OCI-LY1 (cell line): Measurements from ENCODE around the gene PTPRJ.

Source experiments
- H2AFZ ChIP-seq: fragments of 200-600 bp; sonication (generic), shearing (Covaris generic); 2 replicates; pipeline ENCODE4 v1.6.0; 2014; ENCODE audit warnings: antibody characterized with exemption, mild to moderate bottlenecking, low read length
- H3F3A ChIP-seq: fragments of 200-600 bp; sonication (generic), shearing (Covaris generic); 2 replicates; pipeline ENCODE4 v1.6.0; 2014; ENCODE audit warnings: mild to moderate bottlenecking, antibody characterized with exemption, low read length, moderate library complexity; ENCODE audit not compliant: insufficient read depth
- H3K27ac ChIP-seq: fragments of 200-600 bp; sonication (generic); 2 replicates; pipeline ENCODE4 v1.5.1; 2014; ENCODE audit warnings: low read length, mixed run types, mild to moderate bottlenecking, low read depth; ENCODE audit not compliant: poor library complexity, severe bottlenecking
- H3K27me3 ChIP-seq: fragments of 200-600 bp; sonication (generic); 2 replicates; pipeline ENCODE4 v1.6.0; 2014; ENCODE audit warnings: antibody characterized with exemption, mild to moderate bottlenecking, low read length, moderate library complexity; ENCODE audit not compliant: insufficient read depth
- H3K36me3 ChIP-seq: fragments of 200-600 bp; sonication (generic); 2 replicates; pipeline ENCODE4 v1.6.1; 2014; ENCODE audit warnings: mild to moderate bottlenecking, antibody characterized with exemption, low read length, moderate library complexity, mixed read lengths; ENCODE audit not compliant: insufficient read depth
- H3K4me1 ChIP-seq: fragments of 200-600 bp; sonication (generic); 2 replicates; pipeline ENCODE4 v1.5.1; 2014; ENCODE audit warnings: mild to moderate bottlenecking, low read length, moderate library complexity; ENCODE audit not compliant: insufficient read depth, severe bottlenecking
- H3K4me2 ChIP-seq: fragments of 200-600 bp; sonication (generic), shearing (Covaris generic); 2 replicates; pipeline ENCODE4 v1.6.1; 2014; ENCODE audit warnings: low read length
- H3K4me3 ChIP-seq: fragments of 200-600 bp; sonication (generic); 2 replicates; pipeline ENCODE4 v1.5.1; 2014; ENCODE audit warnings: low read length, low read depth, mild to moderate bottlenecking, mixed read lengths; ENCODE audit not compliant: poor library complexity, severe bottlenecking
- H3K79me2 ChIP-seq: fragments of 200-600 bp; shearing (Covaris generic); 2 replicates; pipeline ENCODE4 v1.6.1; 2016; ENCODE audit warnings: mixed run types, low read length, mixed read lengths; ENCODE audit not compliant: insufficient read depth
- H3K9ac ChIP-seq: fragments of 200-600 bp; sonication (generic), shearing (Covaris generic); 2 replicates; pipeline ENCODE4 v1.6.1; 2014; ENCODE audit warnings: mild to moderate bottlenecking, low read length, mixed read lengths
- H3K9me2 ChIP-seq: fragments of 200-600 bp; sonication (generic), shearing (Covaris generic); 2 replicates; pipeline ENCODE4 v1.6.1; 2014; ENCODE audit warnings: low read depth, mild to moderate bottlenecking, low read length, mixed read lengths
- H3K9me3 ChIP-seq: fragments of 200-600 bp; shearing (Covaris generic); 2 replicates; pipeline ENCODE4 v1.6.1; 2014; ENCODE audit warnings: low read length, mixed read lengths
- H4K20me1 ChIP-seq: fragments of 200-600 bp; sonication (generic), shearing (Covaris generic); 2 replicates; pipeline ENCODE4 v1.6.0; 2016; ENCODE audit warnings: mild to moderate bottlenecking, low read length; ENCODE audit not compliant: insufficient read depth
- CTCF ChIP-seq: fragments of 200-600 bp; sonication (generic), shearing (Covaris generic); IDR thresholded peaks from 2 replicates; pipeline ENCODE4 v1.5.1; 2017; ENCODE audit warnings: mild to moderate bottlenecking, antibody characterized with exemption, low read length, moderate library complexity, mixed read lengths
- EZH2 ChIP-seq: fragments of 200-600 bp; sonication (generic), shearing (Covaris generic); IDR thresholded peaks from 2 replicates; pipeline ENCODE4 v1.8.0; 2017; ENCODE audit warnings: borderline replicate concordance, mixed run types, mild to moderate bottlenecking, antibody characterized with exemption, low read length, moderate library complexity, mixed read lengths

Gene PTPRJ

GRCh38 chr11:47938791-47939560 is 41.4 kb upstream of the PTPRJ start:
- peaks cover 75% of the 10 kb centered on the region for H3K4me1 ChIP-seq
- no peaks in the 10 kb centered on the region for H3K36me3 ChIP-seq
- peak overlapping the region; percentile 70 for H3K27ac ChIP-seq
- no peaks in the 10 kb centered on the region for H3K27me3 ChIP-seq
- H3K9ac ChIP-seq, result no peak overlapping the region
- no peak overlapping the region for H3K4me2 ChIP-seq
- no peaks in the 10 kb centered on the region for H3K79me2 ChIP-seq
- H3K9me2 ChIP-seq, result no peaks in the 10 kb centered on the region
- no peak for TF ChIP-seq EZH2
- no peak for TF ChIP-seq CTCF
- H4K20me1 ChIP-seq, result no peaks in the 10 kb centered on the region
- H2AFZ ChIP-seq, result no peak overlapping the region
- H3F3A ChIP-seq, result no peaks in the 10 kb centered on the region
- H3K9me3 ChIP-seq, result no peaks in the 10 kb centered on the region
- no peak overlapping the region for H3K4me3 ChIP-seq

- H3K27ac ChIP-seq, result peak overlapping the region; percentile 79
- no peaks in the 10 kb centered on the region for H3K36me3 ChIP-seq
- 0 out of 2 replicates have a peak overlapping the region, but pooled peaks have one; percentile 1 for H2AFZ ChIP-seq
Observed at GRCh38 chr11:47940904-47941649, 39.3 kb upstream of the PTPRJ start.

More at GRCh38 chr11:47940904-47941649, 39.3 kb upstream of the PTPRJ start:
- H3K9me2 ChIP-seq, result no peaks in the 10 kb centered on the region
- peak overlapping the region; percentile 8 for H3K4me3 ChIP-seq
- H3K79me2 ChIP-seq, result no peaks in the 10 kb centered on the region
- no peaks in the 10 kb centered on the region for H3K9me3 ChIP-seq
- no peaks in the 10 kb centered on the region for H4K20me1 ChIP-seq
- H3K4me1 ChIP-seq, result peaks cover 75% of the 10 kb centered on the region
- peak overlapping the region; percentile 56 for H3K4me2 ChIP-seq
- H3F3A ChIP-seq, result no peaks in the 10 kb centered on the region
- TF ChIP-seq EZH2 (no peak), CTCF (no peak)
- no peaks in the 10 kb centered on the region for H3K27me3 ChIP-seq
- peak overlapping the region; percentile 39 for H3K9ac ChIP-seq
